Left renal pelvis (tissue), 4 donors: ENCODE results near the gene VPS25. TPM values are rescaled to one million over a fixed set of nuclear protein-coding genes. Genes with fewer than 3 reads are reported as not detected.

Experiments used
- polyA plus RNA-seq, 4 donors: library from polyadenylated mRNA; unstranded; fragments of 120-200 nt; gene quantifications; one replicate each; pipeline ENCODE4 v1.2.1, GENCODE V29; 2013; ENCODE audit not compliant: insufficient read length in 4 of 4

The VPS25 gene
- polyA plus RNA-seq, 4 donors: 56.7 to 93.6 (median 83.4) TPM

Other genes with a start within 250 kb of the VPS25 start
- 10 to 100 TPM; 18.2 to 30.7 (median 19.8) TPM for gene NAGLU, start 237.2 kb upstream of the VPS25 start, polyA plus RNA-seq
- 1 to 10 TPM; 2.2 to 5.8 (median 3.5) TPM for gene HSD17B1, start 220.5 kb upstream of the VPS25 start, polyA plus RNA-seq
- gene COASY, start 211.3 kb upstream of the VPS25 start, polyA plus RNA-seq: 10 to 100 TPM; 31.8 to 67.0 (median 48.0) TPM
- 10 to 100 TPM; 33.5 to 41.3 (median 36.0) TPM for gene MLX, start 206.3 kb upstream of the VPS25 start, polyA plus RNA-seq
- gene PSMC3IP, start 195.7 kb upstream of the VPS25 start, polyA plus RNA-seq: 10 to 100 TPM; 14.3 to 21.8 (median 18.6) TPM
- gene RETREG3, start 164.1 kb upstream of the VPS25 start, polyA plus RNA-seq: 10 to 100 TPM; 38.0 to 58.7 (median 46.7) TPM
- 10 to 100 TPM; 32.6 to 57.1 (median 52.7) TPM for gene TUBG1, start 163.8 kb upstream of the VPS25 start, polyA plus RNA-seq
- gene TUBG2, start 114.2 kb upstream of the VPS25 start, polyA plus RNA-seq: 10 to 100 TPM; 18.7 to 35.6 (median 28.6) TPM
- 10 to 100 TPM; 12.1 to 22.9 (median 17.7) TPM for gene PLEKHH3, start 96.5 kb upstream of the VPS25 start, polyA plus RNA-seq
- 1 to 10 TPM in 3 of 4 donors, under 1 TPM in 1; 0.74 to 2.4 (median 1.6) TPM for gene CCR10, start 91.6 kb upstream of the VPS25 start, polyA plus RNA-seq
- 10 to 100 TPM in 2 of 4 donors, 1 to 10 TPM in 2; 8.1 to 27.7 (median 9.5) TPM for gene CNTNAP1, start 90.9 kb upstream of the VPS25 start, polyA plus RNA-seq
- gene EZH1, start 28.4 kb upstream of the VPS25 start, polyA plus RNA-seq: 10 to 100 TPM; 30.8 to 64.0 (median 45.3) TPM
- gene RAMP2, start 12.2 kb upstream of the VPS25 start, polyA plus RNA-seq: 100 to 1,000 TPM in 2 of 4 donors, 10 to 100 TPM in 2; 92.1 to 140 (median 100) TPM
- 10 to 100 TPM in 3 of 4 donors, 1 to 10 TPM in 1; 3.5 to 14.8 (median 12.5) TPM for gene WNK4, start 7.2 kb downstream of the VPS25 start, polyA plus RNA-seq
- gene COA3, start 25.3 kb downstream of the VPS25 start, polyA plus RNA-seq: 100 to 1,000 TPM in 3 of 4 donors, 10 to 100 TPM in 1; 59.1 to 167 (median 159) TPM
- gene CNTD1, start 25.4 kb downstream of the VPS25 start, polyA plus RNA-seq: 1 to 10 TPM; 1.4 to 3.6 (median 2.3) TPM
- gene BECN1, start 50.8 kb downstream of the VPS25 start, polyA plus RNA-seq: 10 to 100 TPM; 51.1 to 84.0 (median 68.3) TPM
- 100 to 1,000 TPM in 2 of 4 donors, 10 to 100 TPM in 2; 72.1 to 114 (median 103) TPM for gene PSME3, start 59.9 kb downstream of the VPS25 start, polyA plus RNA-seq
- 1 to 10 TPM in 3 of 4 donors, under 1 TPM in 1; 0.79 to 1.9 (median 1.5) TPM for gene AOC2, start 71.1 kb downstream of the VPS25 start, polyA plus RNA-seq
- gene AOC3, start 77.8 kb downstream of the VPS25 start, polyA plus RNA-seq: 10 to 100 TPM in 1 of 4 donors, 1 to 10 TPM in 3; 4.4 to 13.8 (median 6.6) TPM
- gene G6PC1, start 127.3 kb downstream of the VPS25 start, polyA plus RNA-seq: 1 to 10 TPM in 3 of 4 donors, under 1 TPM in 1; 0.52 to 6.1 (median 4.0) TPM
- 10 to 100 TPM; 47.7 to 85.9 (median 54.9) TPM for gene AARSD1, start 191.0 kb downstream of the VPS25 start, polyA plus RNA-seq
- 1 to 10 TPM in 3 of 4 donors, under 1 TPM in 1; 1.00 to 3.0 (median 1.9) TPM for gene PTGES3L, start 206.6 kb downstream of the VPS25 start, polyA plus RNA-seq
- 10 to 100 TPM in 3 of 4 donors, 1 to 10 TPM in 1; 8.3 to 17.6 (median 15.9) TPM for gene RUNDC1, start 207.1 kb downstream of the VPS25 start, polyA plus RNA-seq
- 1,000 to 10,000 TPM; 1,424 to 1,561 (median 1,476) TPM for gene RPL27, start 225.0 kb downstream of the VPS25 start, polyA plus RNA-seq
- 10 to 100 TPM in 3 of 4 donors, 1 to 10 TPM in 1; 9.1 to 12.9 (median 11.1) TPM for gene IFI35, start 233.3 kb downstream of the VPS25 start, polyA plus RNA-seq
- gene VAT1, start 248.9 kb downstream of the VPS25 start, polyA plus RNA-seq: 100 to 1,000 TPM; 107 to 136 (median 121) TPM